Fibroblast of skin of right quadriceps (primary cell): ENCODE results near the gene CHD6.

Source experiments
- DNase-seq: peaks from one replicate; pipeline ENCODE4 v3.0.0-alpha.2; 2013

CHD6 gene

DNA sequence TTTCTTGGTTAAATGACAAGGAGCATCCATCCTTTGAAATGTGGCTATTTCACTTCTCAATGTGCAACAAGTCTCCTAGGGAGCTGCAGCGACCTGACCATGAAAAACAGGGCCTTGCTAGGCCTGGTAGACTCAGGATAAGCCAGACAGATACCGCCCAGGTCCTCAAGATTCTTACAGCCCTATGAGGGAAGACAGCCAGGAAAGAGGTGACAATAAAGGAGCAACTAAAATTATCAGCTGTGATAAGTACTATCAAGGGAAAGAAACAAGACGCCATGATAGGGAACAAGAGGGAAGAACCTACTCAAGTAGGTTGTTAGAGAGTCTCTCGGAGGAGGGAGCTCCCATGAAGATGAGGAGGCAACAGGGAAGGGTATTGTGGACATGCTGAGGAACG lies 200.1 kb downstream of the CHD6 start:
- no peak for DNase-seq

DNA sequence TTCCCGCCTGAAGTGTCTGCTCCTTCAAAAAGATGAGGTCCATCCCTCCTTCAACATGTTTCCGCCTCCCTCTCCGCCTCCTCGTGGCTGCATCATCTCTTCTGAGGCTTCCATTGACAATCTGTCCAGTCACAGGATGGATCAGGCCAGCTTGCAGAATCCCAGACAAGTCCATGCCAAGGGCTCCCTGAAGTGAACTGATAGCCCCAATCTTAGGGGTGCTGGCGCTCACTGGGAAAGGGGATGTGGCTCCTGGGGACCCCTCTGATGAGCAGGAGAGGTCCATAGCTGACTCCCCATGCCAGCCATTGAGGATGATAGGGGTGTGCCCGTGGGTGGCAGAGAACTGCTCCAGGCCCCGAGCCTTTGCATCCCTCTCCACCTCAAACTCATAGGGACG lies 203.0 kb downstream of the CHD6 start:
- DNase-seq: no peak

DNA sequence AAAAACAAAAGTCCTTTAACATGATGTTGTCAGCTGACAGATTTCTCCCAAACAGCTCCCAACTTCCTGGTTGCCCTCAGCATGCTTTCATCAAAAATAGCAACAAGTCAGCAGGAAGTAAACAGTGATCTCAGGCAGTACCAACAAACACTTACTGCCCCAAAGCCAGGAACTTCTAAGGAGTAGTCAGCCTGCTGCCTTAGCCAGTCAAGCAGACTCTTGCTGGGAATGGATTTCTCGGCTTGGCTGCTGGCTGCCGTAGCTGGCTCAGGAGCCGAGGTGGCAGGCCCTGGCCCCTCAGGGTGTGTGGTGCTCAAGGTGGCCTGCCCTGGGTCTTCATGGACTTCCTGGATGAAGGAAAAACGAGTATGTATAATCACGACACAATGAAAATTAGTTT lies 205.0 kb downstream of the CHD6 start:
- DNase-seq: peak; percentile 14

DNA sequence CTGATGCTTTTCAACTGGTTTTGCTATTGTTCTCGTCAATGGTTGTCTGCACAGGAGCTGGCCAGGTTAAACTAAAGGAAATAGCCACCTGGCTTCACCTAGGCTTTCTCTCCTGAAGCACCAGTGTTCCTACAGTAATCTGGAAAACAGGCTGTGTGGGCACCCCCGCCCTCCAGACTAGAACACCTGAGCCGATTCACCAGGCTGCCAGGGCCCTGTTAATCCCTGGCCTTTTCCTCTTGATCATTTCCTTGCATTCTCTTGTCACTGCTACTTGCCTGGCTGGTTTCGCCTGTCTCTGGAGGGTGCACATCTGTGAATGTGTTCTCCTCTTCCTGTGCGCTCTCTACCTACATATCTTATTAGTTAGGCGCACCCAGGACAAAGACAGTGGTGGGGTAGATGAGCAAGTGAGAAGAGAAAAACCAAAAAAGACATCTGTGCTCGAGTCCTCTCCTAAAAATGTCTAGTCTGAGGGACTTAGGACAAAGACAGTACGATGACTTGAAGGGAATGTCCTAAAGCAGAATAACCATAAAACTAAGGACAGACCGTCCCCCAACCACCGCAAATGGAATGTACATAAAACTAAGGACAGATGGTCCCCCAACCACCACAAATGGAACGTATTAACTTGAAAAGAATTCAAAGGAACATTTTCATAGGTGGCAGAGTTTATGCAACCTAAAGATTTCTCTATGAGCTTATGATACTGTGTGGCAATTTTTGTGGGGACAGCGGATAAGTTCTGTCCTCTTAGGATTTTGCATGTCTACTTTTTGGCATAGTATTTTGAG lies 205.7 kb downstream of the CHD6 start:
- DNase-seq: peak; percentile 68

DNA sequence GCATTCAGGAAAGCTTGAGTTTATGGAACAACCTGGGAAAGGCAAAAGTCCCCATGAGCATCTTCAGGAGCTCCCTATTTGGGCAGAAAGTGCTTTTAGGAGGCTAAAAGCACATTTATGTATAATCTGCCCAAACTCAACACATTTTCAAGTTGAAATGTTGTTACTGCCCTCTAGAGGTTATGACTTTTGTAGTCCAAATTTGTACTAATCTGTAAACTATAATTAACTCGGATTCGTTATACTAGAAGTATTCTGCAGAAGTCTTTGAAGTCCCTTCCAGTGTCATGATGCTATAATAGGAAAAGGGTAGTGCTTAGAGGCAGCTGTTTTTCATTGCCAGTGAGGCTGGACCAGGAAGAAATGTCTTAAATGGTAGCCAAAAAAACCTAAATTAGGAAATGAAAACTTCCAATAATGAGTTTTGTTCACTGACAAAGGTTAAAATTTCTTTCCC lies 206.8 kb downstream of the CHD6 start:
- peak; percentile 65 for DNase-seq

DNA sequence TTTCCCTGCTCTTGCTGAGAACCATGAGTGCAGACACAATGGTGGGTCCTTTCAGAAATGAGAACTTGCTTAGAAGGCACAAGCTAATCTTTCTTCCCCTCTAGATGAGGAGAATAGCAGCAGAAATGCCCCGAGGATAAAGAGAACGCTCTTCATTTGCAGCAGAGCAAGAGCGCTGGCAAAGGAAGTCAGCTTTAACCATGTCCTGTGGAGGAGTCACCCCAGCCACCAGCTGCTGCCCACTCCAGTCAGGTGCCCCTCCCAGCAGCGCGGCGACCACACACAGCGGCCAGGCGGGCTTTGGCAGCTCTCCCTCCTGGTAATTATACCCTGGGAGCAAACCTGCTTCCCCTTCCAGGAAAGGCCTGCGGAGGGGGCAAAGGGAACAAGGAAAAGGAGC lies 209.2 kb downstream of the CHD6 start:
- no peak for DNase-seq

DNA sequence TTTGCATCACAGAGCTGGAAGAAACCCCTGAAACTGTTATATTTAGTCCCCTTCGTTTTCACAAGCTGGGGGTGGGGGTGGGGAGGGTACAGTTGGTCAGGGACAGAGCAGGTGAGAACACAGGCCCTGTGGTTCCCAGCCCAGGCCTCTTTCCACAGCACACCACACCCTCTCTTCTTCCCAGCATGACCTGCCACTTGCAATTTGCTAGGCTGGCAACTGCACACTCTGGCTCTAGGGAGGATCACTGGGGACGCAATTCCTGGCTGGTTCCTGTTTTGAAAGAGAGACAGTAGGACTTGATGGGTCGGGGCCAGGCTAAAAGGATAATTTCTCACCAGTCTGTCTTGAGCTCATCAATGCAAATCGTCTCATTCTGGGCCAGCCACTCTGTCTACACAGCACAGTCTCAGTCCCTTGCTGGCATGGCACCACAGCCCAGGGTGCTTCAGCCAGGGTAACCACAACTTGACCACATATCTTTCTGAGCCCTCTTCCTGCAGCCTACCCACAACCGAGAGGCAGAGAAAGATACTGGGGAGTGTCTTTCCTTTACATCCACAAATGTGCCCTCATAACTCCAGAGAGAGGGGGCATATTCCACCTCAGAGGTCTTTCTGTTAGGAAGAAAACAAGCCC lies 209.9 kb downstream of the CHD6 start:
- DNase-seq: no peak

DNA sequence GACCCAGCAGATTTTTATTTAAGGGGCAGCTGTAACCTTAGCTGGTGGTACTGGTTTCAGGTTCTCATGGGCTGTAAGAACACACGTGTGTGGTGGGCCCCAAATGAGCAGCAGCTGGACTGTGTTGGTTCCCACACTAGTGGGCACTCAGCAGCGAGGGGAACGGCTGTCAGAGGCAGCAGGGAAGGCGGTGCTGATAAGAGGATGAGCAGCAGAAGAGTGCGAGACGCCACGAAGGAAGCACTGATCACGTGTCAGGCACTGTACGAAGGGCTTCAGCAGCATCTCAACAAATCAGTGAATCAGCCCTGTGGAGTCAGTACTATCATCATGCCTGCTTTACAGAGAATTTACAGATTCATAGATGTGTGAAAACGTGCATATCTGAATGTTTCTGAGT lies 210.6 kb downstream of the CHD6 start:
- no peak for DNase-seq

DNA sequence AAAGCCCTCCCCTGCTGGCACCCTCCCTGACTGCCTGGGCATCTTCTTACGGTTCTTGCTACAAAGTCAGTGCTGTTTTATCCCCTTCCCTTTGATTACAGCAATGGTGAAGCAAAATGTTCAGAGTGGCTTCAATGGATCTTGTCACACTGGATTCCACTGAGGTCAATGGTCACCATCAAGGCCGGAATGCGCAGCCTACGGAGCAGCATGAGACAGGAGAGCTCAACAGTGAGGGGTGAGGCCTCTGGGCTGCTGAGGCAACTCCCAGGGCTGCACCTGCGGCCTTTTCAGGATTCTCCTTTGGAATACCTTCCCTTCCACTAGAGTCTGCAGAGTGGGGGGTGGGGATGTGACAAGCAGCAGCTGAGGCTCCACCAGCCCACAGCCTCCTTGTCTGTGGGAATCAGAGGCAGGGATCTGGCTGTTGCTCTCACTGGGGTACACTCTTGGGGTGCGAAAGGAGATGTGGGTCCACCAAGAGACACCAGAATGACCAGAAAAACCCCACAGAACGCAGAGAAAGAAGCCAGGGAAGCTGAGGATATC lies 211.2 kb downstream of the CHD6 start:
- DNase-seq: no peak

DNA sequence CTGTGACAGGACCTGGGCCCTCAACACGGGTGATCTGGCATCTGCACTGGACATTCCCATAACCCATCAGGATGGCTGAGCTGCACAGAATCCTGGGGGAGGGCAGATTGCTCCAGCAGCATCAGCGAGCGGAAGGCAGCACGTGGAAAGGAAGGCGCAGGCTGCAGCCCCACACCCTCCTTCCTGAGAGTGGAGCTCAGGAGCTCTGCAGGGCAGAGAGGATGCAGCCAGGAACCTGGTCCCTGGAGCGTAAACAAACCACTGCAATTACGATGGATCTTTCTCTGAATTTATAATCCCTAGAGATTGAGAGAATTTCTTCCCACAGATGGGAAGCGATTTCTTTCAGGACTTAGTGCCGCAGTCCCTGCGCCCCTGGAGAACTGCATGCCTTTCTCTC lies 211.8 kb downstream of the CHD6 start:
- DNase-seq: no peak

DNA sequence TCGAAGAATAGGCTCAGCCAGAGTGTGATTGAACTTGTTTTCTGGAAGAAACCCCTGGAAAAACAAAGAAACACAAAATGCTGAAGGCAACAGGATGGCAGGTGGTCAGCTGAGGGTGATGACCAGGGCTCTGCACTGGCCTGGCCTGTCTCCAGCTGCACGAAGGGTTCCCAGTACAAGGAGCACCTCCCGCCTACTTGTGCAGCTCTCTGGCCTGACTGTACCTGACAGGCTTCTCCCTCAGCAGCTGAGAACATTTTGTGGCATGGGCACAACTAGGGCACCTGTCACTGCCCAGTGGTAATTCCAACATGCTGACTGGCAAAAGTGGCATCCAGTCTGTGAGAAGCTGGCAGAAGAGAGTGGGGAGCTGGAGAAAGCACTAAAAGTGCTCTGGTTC lies 212.7 kb downstream of the CHD6 start:
- no peak for DNase-seq

DNA sequence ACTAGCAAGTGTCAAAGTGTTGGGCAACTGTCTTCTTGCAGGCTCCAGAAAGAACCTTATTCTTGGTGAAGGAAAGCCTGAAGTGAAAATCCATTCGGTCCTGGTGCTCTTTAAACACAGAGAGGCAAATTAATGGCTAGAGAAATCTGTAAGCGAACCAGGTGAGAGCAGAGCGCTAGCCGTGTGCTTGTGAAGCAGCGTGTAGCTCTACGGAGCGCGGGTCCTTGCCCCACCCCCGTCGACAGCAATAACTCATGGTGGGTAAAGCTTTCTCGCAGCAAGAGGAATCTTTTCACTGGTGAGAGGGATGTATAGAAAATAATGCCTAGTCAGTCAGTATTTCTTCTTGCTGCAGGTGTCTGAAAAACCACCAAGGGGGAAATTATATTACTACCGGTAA lies 214.6 kb downstream of the CHD6 start:
- DNase-seq: no peak

DNA sequence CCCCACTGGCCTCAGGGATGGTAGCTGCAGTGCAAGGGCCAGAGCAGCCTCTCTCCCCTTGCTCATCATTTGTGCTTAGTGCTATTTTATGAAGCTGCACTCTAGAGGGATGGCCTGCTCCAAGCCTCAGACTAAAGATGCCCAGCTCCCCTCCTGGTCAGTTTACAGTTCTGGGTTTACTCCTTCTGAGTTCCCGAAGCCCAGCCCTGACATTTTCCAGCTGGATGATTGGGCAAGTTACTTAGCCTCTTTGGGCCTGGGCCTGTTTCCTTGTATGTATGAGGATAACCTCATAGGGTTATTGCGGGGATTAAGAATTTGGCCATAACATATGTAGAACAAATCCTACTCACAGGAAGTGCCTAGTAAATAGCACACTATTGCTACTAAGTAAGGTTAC lies 219.8 kb downstream of the CHD6 start:
- DNase-seq: no peak

DNA sequence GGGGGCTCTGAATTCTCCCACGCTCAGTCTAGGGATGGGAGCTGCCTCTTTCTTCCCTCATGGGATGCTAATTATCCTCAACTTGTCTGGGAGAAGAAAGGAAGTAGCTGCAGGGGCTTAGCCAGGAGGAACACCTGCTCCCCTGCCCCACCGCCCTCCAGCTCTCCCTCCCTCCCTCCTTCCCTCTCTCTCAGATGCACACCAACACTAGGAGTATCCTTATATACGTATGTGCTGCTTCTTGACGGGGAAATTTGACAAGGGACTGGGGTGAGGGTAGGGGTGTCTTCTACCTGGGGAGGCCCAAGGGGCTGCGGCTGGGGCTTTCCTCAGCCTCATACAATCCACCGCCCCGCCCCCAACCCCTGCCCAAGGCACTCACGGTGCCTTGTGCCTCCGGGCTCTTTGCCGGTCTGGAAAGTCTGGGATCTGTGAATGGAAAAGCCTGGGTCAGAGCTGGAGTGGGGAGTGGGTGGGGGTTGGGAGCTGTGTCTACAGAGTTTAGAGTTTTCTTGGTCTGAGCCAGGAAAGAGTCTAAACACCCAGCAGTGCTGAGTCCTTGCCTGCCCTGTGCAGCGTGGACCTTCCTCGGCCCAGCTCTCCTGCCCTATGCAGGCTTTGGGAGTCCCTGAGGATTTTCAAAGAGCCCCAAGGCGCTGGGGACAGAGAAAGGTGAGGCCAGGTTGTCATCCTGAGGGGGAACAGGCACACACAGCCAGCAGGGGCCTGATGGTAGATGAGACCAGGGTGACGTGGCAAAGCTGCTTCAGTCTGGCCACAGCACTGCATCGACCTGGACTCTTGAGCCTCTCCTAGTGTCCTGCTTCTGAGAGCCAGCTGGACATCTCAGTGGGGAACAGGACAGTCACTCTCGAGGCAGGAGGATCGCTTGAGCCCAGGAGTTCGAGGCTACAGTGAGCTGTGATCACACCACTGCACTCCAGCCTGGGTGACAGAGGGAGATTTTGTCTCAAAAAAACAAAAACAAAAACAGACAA lies 222.2 kb downstream of the CHD6 start:
- no peak for DNase-seq

DNA sequence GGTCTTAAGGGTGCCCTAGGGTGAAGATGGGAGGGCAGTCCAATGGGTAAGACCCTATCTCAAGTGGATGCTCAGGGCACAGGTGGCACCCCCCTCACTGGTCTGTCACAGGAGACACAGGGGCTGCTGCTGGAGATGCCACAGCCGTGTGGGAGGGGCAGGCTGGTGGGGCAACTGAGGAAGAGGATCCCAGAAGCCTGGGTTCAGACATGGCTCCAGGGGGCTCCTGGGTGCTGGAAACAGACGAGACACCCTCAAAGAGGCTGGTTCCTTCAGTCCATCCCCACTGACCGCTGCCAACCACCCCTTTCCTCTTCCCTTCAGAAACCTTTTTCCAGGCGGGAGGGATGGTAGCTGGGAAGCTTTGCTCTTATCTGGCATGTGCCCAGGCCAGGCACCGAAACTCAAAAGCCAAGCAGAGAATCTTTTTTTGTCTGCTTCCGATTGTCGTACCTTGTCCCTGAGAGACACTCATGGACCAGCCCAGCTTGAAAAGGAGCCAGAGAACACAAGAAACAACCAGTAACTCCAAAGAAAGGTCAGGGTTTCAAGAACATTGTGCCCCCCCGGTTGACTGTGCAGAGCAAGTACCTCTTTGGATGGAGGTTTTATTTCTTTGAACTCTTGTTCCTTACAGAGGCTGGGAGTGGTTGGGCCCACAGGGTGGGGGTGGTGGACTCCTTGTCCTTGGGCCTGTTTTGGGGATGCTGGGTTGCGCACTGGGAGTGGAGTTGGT lies 223.1 kb downstream of the CHD6 start:
- DNase-seq: no peak

DNA sequence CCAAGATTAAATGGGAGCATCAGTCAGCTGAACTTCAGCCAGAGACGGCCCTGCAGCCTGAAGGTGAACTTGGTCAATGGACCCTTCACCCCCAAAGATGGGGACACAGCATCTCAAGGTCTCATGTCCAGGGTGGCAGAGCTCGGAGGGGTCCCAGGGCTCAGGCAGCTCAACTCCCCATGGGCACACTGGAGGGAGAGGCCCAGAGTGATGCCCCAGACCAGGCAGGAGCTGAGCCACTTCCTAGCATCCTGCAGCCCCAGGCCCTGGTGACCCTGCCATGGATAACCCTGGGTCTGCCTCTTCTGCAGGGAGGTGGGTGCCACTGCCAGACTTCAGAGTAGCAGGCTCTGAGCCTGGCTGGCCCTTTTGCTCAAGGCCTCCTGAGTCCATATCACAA lies 224.1 kb downstream of the CHD6 start:
- no peak for DNase-seq

DNA sequence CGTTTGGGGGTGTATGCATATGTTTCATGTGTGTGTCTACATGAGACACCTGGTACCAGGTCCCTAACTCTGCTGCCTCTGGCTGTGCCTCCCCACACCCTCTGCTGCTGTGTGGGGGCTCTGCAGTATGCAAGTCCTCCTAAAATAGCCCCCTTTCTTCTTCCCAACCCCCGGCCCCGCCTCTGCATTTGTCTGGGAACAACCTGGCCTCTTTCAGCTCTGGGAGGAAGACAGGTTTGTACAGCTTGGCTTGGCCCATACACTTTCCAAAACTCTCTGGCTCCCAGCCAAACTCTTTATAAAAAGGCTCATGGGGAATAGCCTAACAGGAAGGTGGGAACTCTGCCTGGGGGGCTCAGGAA lies 224.5 kb downstream of the CHD6 start:
- no peak for DNase-seq

DNA sequence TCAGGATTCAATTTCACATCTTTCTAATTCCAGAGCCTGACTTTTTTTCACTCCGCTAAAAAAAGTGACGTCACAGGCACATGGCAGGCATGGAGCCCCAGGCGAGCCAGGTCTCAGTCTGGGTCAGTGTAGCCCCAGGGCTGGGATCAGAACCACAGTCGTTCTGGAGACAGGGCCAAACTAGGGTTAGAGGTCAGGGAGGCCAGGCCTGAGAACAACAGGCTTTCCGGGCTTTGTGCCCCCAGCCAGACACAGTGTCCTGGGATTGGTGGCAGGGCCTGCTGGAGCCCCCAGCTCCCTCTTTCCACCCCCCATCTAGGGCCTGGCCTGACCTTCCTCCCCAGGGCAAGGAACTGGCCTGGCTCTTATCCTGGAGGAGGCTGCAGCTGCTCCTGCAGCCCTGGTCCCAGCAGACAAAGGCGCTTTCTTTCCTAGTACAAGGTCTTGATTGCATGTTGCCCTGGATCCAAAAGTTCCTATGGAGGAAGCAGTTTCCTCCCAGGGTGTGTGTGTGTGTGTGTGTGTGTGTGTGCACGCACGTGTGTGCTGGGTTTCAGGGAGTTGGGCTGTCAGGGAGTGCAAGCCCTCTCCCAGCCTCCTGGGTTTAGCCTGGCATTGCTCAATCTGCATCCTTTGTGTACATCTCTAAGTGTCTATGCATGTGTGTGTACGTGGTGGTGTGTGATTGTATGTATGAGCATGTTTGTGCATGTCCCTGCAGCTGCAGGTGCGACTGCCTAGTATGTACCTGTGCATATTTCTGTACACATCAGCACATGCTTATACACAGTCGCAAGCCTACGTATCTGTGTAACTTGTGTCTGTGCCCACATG lies 225.1 kb downstream of the CHD6 start:
- DNase-seq: no peak

DNA sequence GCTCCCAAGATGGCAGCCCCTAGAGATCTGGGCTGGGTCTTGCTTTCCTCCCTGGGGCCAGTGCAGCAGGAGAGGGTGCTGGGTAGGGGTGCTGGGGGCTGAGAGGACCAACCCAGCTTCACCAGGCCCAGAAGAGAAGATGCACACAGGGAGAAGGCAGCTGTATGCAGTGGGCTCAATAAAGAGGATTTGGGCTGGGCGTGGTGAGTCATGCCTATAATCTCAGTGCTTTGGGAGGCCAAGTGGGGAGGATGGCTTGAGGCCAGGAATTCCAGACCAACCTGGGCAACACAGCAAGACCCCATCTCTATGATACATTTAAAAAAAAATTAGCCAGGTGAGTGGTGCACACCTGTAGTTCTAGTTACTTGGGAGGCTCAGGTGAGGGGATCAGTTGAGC lies 225.9 kb downstream of the CHD6 start:
- no peak for DNase-seq

DNA sequence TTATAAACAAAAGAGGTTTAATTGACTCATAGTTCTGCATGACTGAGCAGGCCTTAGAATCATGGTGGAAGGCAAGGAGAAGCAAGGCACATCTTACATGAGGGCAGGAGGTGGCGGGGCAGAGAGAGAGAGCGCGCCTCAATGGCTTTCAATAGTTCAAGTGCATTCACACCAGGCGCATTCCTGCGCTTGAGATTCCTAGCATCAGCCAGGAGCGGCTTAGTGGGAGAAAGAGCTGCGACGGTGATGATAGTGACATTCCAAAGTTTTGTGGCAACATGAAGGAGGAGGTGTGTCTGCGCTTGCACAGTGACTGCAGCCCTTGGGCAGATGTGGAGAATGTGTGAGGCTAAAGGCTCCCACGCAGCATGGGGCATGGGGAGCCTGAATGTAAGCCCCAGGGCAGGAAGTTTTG lies 226.6 kb downstream of the CHD6 start:
- DNase-seq: peak; percentile 31

DNA sequence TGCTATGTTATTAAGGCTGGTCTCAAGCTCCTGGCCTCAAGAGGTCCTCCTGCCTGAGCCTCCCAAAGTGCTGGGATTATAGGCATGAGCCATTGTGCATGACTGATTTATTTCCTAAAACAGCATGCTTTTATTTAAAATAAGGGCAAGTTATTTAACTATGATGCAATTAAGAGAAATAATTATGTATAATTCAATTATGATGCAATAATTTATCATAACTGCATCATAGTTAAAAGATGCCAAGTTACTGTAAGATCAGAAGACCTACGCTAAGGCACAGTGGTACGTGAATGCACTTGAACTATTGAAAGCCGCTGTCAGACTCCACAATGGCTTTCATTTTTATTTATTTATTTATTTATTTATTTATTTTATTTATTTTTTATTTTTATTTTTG lies 227.3 kb downstream of the CHD6 start:
- DNase-seq: no peak

DNA sequence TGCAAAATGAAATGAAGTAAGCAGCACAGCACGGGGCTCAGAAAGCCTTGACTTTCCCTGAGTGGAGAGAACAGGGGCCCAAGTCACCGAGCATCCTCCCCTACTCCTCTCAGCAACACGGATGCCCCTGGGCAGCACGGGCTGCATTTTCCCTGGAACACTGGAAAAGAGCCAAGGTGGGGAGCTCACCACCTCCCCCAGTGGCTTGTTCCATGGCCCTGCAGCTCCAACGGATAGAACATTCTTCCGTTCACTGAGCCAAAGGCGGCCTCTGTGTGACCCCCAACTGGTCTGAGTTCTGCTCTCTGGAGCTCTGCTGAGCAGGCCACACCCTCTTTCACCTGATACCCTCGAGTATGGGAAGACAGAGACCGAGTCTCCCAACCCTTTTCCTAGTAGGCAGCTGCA lies 230.7 kb downstream of the CHD6 start:
- DNase-seq: peak; percentile 14
